ENCODE data around the gene PHRF1. TPM values are rescaled to one million over a fixed set of nuclear protein-coding genes. Genes with fewer than 3 reads are reported as not detected.
A peak's percentile ranks its signal among the peaks of the same experiment; 100 is the strongest.

Gene PHRF1
- total and polyA plus RNA-seq, 2 donors from 2014 or later = 7.5 to 30.9 TPM

DNA sequence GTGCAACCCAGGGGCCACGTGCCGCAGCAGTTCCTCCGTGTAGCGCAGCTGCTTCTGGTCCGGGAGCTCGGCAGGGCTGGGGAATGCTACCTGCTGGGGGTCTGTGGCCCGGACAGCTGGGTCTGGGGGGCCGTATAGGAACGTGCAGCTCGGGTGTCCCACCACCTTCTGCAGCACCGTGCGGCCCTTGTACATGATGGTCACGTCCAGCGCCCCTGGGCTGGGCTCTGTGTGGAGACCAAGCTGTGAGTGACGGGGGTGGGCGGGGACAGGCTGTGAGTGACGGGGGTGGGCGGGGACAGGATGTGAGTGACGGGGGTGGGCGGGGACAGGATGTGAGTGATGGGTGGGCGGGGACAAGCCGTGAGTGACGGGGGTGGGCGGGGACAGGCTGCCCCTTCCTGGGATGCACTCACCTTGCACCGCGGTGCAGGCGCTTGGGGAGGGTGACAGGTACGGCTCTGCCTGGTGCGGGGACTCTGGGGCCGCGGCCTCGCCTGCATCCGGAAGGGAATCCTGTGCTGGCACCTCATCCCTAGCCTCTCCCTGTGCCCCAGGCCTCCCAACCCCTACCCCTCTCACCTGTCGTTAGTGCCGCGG lies 37.2 kb downstream of the PHRF1 start:
- Histone ChIP-seq H3K9me3 (ENCODE audit: control insufficient read depth in 2 of 3, insufficient read depth in 1 of 3, low read length in 3 of 3) (no peaks in the 10 kb centered on the region), H3K27me3 (ENCODE audit: control insufficient read depth, insufficient read depth, low read length) (no peaks in the 10 kb centered on the region), H3K27ac (ENCODE audit: low read depth in 2 of 2, low read length in 2 of 2) (no peak overlapping the region), H3K9ac (ENCODE audit: low read length in 3 of 3) (no peak overlapping the region), H3K4me3 (ENCODE audit: low read length in 3 of 3) (no peak overlapping the region), H3K36me3 (ENCODE audit: control insufficient read depth in 2 of 3, insufficient read depth in 3 of 3, low read length in 3 of 3) (peaks cover 0 to 30% (median 12%) of the 10 kb centered on the region in 3 donors), H3K4me1 (ENCODE audit: control insufficient read depth in 2 of 3, insufficient read depth in 2 of 3, low read depth in 1 of 3, low read length in 3 of 3) (peaks cover 0 to 16% (median 0%) of the 10 kb centered on the region in 3 donors)
- TF ChIP-seq, protein P1, sequence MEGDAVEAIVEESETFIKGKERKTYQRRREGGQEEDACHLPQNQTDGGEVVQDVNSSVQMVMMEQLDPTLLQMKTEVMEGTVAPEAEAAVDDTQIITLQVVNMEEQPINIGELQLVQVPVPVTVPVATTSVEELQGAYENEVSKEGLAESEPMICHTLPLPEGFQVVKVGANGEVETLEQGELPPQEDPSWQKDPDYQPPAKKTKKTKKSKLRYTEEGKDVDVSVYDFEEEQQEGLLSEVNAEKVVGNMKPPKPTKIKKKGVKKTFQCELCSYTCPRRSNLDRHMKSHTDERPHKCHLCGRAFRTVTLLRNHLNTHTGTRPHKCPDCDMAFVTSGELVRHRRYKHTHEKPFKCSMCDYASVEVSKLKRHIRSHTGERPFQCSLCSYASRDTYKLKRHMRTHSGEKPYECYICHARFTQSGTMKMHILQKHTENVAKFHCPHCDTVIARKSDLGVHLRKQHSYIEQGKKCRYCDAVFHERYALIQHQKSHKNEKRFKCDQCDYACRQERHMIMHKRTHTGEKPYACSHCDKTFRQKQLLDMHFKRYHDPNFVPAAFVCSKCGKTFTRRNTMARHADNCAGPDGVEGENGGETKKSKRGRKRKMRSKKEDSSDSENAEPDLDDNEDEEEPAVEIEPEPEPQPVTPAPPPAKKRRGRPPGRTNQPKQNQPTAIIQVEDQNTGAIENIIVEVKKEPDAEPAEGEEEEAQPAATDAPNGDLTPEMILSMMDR (IDR thresholded peaks at IDR 0.05; ENCODE audit: borderline replicate concordance, extremely low read depth, insufficient read depth) = no peak
- FAIRE-seq (no peak), DNase-seq (peak in 4 of 5 donors; percentile 66 to 91 (median 85))
- intact Hi-C loops (cut with DNase I) = no loop called here

DNA sequence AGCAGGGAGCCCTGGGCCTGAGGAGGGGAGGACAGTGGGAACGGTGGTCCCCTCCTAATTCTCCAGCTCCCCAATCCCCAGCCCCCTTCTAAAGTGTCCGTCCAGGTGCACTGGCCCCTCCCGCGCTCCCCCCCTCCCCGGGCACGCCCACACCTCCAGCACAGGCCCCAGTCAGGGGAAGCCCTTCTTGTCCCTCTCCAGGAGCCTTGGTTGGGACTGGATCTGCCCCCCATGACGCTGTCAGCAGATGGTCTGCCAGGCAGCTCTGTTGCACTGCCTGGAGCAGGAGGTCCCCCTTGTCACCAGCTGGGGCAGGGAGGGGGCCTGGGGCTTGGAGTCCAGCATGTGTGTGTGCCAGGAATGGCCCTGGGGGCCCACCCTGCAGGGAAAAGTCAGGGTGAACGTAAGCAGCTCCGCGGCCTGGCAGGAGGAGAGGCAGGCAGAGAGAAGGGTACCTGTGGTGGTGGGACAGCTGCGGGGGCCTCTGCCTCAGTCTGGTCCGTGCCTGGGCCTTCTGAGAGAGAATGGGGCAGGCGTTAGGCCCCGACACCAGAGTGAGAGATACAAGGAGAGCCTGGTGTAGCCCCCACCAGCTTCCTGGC lies 37.9 kb downstream of the PHRF1 start:
- FAIRE-seq = no peak
- DNase-seq = peak in 1 of 5 donors; percentile 78
- peak overlapping the region in 1 of 2 donors; percentile 43 for H3K27ac ChIP-seq (ENCODE audit: low read depth in 2 of 2, low read length in 2 of 2)
- no peaks in the 10 kb centered on the region for H3K9me3 ChIP-seq (ENCODE audit: control insufficient read depth in 2 of 3, insufficient read depth in 1 of 3, low read length in 3 of 3)
- H3K4me1 ChIP-seq (ENCODE audit: control insufficient read depth in 2 of 3, insufficient read depth in 2 of 3, low read depth in 1 of 3, low read length in 3 of 3) = peaks cover 0 to 16% (median 0%) of the 10 kb centered on the region in 3 donors
- intact Hi-C loops (cut with DNase I) = no loop called here
- H3K36me3 ChIP-seq (ENCODE audit: control insufficient read depth in 2 of 3, insufficient read depth in 3 of 3, low read length in 3 of 3) = peaks cover 0 to 30% (median 12%) of the 10 kb centered on the region in 3 donors
- H3K4me3 ChIP-seq (ENCODE audit: low read length in 3 of 3) = peak overlapping the region in 1 of 3 donors; percentile 13
- no peaks in the 10 kb centered on the region for H3K27me3 ChIP-seq (ENCODE audit: control insufficient read depth, insufficient read depth, low read length)
- TF ChIP-seq, protein P1 (IDR thresholded peaks at IDR 0.05; ENCODE audit: borderline replicate concordance, extremely low read depth, insufficient read depth) = no peak
- H3K9ac ChIP-seq (ENCODE audit: low read length in 3 of 3) = no peak overlapping the region

DNA sequence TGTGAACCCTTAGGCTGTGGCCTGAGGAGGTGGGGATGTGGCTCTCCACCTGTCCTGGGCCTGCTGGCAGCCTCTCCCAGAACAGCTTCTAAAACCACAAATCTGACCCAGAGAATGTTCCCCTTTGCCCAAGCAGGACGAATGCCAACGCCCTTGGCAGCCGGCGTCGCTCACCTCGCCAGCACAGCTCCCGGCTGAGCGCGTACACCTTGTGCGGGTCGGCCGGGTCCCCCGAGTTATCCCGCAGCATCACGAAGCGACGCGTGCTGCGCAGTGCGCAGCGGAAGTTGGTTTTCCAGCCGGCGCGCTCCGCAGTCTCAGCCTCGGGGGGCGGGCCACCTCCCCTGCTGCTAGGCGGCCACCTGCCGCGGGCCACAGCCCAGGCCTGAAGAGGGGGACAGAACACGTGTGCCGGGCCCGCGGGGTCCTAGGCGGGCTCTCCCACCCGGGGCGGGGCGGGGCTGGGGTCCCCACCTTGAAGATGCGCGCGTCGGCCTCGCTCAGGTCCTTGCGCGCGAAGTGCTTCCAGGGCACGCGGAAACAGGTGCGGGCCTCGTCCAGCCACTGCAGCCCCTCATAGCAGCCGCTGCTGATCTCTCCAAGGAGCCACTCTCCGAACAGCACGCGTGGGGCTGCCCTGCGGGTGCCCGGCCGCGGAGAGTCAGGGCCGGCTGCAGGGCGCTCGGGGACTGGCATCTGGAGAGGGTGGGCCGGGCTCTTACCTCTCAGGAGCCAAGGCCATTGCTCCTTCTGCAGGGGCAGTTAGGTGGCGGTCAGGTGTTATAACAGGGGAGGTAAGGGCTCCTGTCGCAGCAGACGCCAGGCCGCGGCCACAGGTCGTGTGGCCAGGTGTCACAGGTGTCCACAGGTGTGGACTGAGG lies 38.6 kb downstream of the PHRF1 start:
- Histone ChIP-seq H3K36me3 (ENCODE audit: control insufficient read depth in 2 of 3, insufficient read depth in 3 of 3, low read length in 3 of 3) (peaks cover 0 to 30% (median 12%) of the 10 kb centered on the region in 3 donors), H3K9ac (ENCODE audit: low read length in 3 of 3) (peak overlapping the region; percentile 47 to 97 (median 92)), H3K4me1 (ENCODE audit: control insufficient read depth in 2 of 3, insufficient read depth in 2 of 3, low read depth in 1 of 3, low read length in 3 of 3) (peaks cover 0 to 16% (median 0%) of the 10 kb centered on the region in 3 donors), H3K9me3 (ENCODE audit: control insufficient read depth in 2 of 3, insufficient read depth in 1 of 3, low read length in 3 of 3) (no peaks in the 10 kb centered on the region), H3K27me3 (ENCODE audit: control insufficient read depth, insufficient read depth, low read length) (no peaks in the 10 kb centered on the region), H3K4me3 (ENCODE audit: low read length in 3 of 3) (peak overlapping the region; percentile 60 to 84 (median 83)), H3K27ac (ENCODE audit: low read depth in 2 of 2, low read length in 2 of 2) (peak overlapping the region; percentile 96 to 97)
- intact Hi-C loops (cut with DNase I) = no loop called here
- DNase-seq (peak in 2 of 5 donors; percentile 70 to 84), FAIRE-seq (no peak)
- TF ChIP-seq, protein P1 (IDR thresholded peaks at IDR 0.05; ENCODE audit: borderline replicate concordance, extremely low read depth, insufficient read depth) = no peak

Measured in kidney (tissue), 14 donors.